ENCODE results near the gene AKNA.

- TF ChIP-seq CTCF (IDR thresholded peaks at IDR 0.05) (no peak), EZH2 (IDR thresholded peaks at IDR 0.05; ENCODE audit: borderline replicate concordance, insufficient read depth, low read depth, low read length, poor library complexity, severe bottlenecking) (no peak)
These were observed 37.9 kb downstream of the AKNA start for GRCh38 chr9:114349713-114350480.
